Spleen (tissue), 7 donors: Measurements from ENCODE around the gene PDE4B.

Source experiments
- POLR2A ChIP-seq, 3 donors: fragments of 450-650 bp; IDR thresholded peaks; one replicate each; pipeline ENCODE4 v1.5.1; 2017; ENCODE audit warnings: antibody characterized with exemption in 3 of 3, mild to moderate bottlenecking in 1 of 3
- POLR2AphosphoS5 ChIP-seq, 3 donors: sonication (generic); formaldehyde crosslinking; IDR thresholded peaks; one replicate each; pipeline ENCODE4 v1.5.1; 2017; ENCODE audit warnings: antibody characterized with exemption in 3 of 3
- TF ChIP-seq, protein P1 (sequence below), 11 experiments: fragments of 200-600 bp in 7 of 11; fragments of 450-650 bp in 4 of 11; sonication (generic) in 4 of 11; IDR thresholded peaks in 8 of 11; conservative IDR thresholded peaks in 3 of 11; 1 replicate in 7 of 11; 2 replicates in 4 of 11; pipeline versions ENCODE4 v1.4.0 to v1.8.0; 2016 to 2021; ENCODE audit warnings: antibody characterized with exemption in 11 of 11, inconsistent platforms in 4 of 11, mild to moderate bottlenecking in 1 of 11
- donor health status: DM: no; HTN: no; CAD: no; lungs with moderate emphysema.
- donor health status: DM: no; HTN: no; CAD: no.
- donor health status: DM: no; HTN: no; CAD: no.

- TF ChIP-seq, protein P1, sequence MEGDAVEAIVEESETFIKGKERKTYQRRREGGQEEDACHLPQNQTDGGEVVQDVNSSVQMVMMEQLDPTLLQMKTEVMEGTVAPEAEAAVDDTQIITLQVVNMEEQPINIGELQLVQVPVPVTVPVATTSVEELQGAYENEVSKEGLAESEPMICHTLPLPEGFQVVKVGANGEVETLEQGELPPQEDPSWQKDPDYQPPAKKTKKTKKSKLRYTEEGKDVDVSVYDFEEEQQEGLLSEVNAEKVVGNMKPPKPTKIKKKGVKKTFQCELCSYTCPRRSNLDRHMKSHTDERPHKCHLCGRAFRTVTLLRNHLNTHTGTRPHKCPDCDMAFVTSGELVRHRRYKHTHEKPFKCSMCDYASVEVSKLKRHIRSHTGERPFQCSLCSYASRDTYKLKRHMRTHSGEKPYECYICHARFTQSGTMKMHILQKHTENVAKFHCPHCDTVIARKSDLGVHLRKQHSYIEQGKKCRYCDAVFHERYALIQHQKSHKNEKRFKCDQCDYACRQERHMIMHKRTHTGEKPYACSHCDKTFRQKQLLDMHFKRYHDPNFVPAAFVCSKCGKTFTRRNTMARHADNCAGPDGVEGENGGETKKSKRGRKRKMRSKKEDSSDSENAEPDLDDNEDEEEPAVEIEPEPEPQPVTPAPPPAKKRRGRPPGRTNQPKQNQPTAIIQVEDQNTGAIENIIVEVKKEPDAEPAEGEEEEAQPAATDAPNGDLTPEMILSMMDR (IDR thresholded peaks at IDR 0.05 in 8 of 11, conservative IDR thresholded peaks at IDR 0.05 in 3 of 11): no peak
- TF ChIP-seq POLR2A (IDR thresholded peaks at IDR 0.05): no peak
- no peak for TF ChIP-seq POLR2AphosphoS5 (IDR thresholded peaks at IDR 0.05)
Observed at GRCh38 chr1:66028035-66028434, 235.3 kb downstream of the PDE4B start.
